ENCODE data around the gene EEF2K.

DNA sequence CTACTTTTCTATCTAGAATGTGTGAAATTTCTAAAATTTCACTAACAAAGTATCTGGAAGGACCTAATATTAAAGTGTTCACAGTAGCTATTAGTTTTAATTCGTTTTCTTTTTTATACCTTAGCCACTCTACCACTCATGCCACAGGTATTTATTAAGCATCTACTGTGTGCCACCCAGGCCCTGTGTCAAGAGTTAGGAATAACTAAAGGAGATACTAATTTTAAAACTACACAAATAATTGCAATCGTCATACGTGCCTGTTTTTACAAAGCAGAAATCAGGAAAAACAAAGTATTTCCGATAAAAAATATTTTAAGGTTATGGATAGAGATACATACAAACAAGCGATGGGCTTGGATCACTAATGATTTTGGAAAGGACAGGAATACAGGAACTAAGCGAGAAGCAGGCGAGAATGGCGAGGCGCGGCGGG, 483 bp upstream of the EEF2K start:
- TF ChIP-seq GATA2 (IDR thresholded peaks at IDR 0.05; ENCODE audit: low read depth, low read length) (no peak), GATA3 (IDR thresholded peaks at IDR 0.05; ENCODE audit: low read depth, low read length) (no peak)
